ENCODE measurements around the gene ARMC2. TPM values are rescaled to one million over a fixed set of nuclear protein-coding genes. Genes with fewer than 3 reads are reported as not detected.

ARMC2 gene
- total and polyA plus RNA-seq, 2 donors (not counting 3 experiments of a cell fraction or from before 2014, with no cell fraction given): 1.7 to 3.7 TPM

DNA sequence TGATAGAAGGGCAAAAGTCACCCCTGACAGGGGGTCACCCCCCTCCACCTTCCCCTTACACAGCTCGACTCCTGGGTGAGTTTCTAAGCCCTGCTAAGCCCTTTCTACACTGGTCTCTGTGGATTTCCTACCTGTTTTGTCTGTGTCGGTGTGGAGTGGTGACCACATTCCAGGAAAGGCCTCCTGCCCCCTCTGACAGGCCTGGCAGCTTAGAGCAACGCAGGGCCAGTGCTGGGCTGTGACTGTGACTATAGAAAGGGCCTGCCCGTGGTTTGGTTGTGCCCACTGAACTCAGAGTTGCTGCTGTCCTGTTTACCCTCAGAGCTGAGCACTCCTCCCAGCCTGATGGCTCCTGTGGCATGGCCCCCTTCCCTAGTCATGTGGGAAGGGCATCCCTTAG is 109.0 kb downstream of the ARMC2 start:
- Histone ChIP-seq H3K9me1 (replicated peaks; ENCODE audit: control insufficient read depth, extremely low read depth, insufficient read depth, low read length) (no peaks in the 10 kb centered on the region), H3K79me2 (ENCODE audit: control insufficient read depth, insufficient read depth, low read length) (no peaks in the 10 kb centered on the region), H3K36me3 (ENCODE audit: control insufficient read depth in 2 of 2, extremely low read depth in 1 of 2, insufficient read depth in 2 of 2, low read length in 2 of 2) (no peaks in the 10 kb centered on the region), H3K27ac (ENCODE audit: insufficient read depth, low read depth, low read length) (no peak overlapping the region), H3K4me2 (ENCODE audit: insufficient read depth, low read length) (no peak overlapping the region), H3K9me3 (replicated peaks; ENCODE audit: control insufficient read depth, insufficient read depth, low read length) (no peaks in the 10 kb centered on the region), H3K27me3 (ENCODE audit: control insufficient read depth in 2 of 2, insufficient read depth in 2 of 2, low read length in 2 of 2) (no peaks in the 10 kb centered on the region), H3K9ac (replicated peaks; ENCODE audit: extremely low read depth, insufficient read depth, low read length) (no peak overlapping the region), H3K4me3 (replicated peaks in 1 of 3; ENCODE audit: insufficient read depth in 1 of 3, low read depth in 1 of 3, low read length in 3 of 3) (no peak overlapping the region), H2AFZ (ENCODE audit: low read depth, low read length) (no peak overlapping the region), H4K20me1 (replicated peaks; ENCODE audit: control insufficient read depth, extremely low read depth, insufficient read depth, low read length) (no peaks in the 10 kb centered on the region), H3K4me1 (ENCODE audit: control insufficient read depth, extremely low read depth, insufficient read depth, low read length) (no peaks in the 10 kb centered on the region)
- TF ChIP-seq FOS (IDR thresholded peaks at IDR 0.05; ENCODE audit: borderline replicate concordance, insufficient read depth, low read length) (no peak), MYC (IDR thresholded peaks at IDR 0.05; ENCODE audit: low read depth, low read length) (no peak), JUN (IDR thresholded peaks at IDR 0.05; ENCODE audit: borderline replicate concordance, insufficient read depth, insufficient read length, low read depth) (no peak), MAX (IDR thresholded peaks at IDR 0.05; ENCODE audit: insufficient read depth, insufficient read length) (no peak), GATA2 (IDR thresholded peaks at IDR 0.05; ENCODE audit: insufficient read depth, insufficient read length, low read depth, low read length) (no peak), POLR2AphosphoS5 (IDR thresholded peaks at IDR 0.05; ENCODE audit: insufficient read depth, low read depth, low read length) (no peak), EZH2 (IDR thresholded peaks at IDR 0.05; ENCODE audit: borderline replicate concordance, low read depth, low read length, severe bottlenecking) (no peak), POLR2A (IDR thresholded peaks at IDR 0.05; ENCODE audit: low read depth, low read length) (no peak)
- TF ChIP-seq, protein P1, sequence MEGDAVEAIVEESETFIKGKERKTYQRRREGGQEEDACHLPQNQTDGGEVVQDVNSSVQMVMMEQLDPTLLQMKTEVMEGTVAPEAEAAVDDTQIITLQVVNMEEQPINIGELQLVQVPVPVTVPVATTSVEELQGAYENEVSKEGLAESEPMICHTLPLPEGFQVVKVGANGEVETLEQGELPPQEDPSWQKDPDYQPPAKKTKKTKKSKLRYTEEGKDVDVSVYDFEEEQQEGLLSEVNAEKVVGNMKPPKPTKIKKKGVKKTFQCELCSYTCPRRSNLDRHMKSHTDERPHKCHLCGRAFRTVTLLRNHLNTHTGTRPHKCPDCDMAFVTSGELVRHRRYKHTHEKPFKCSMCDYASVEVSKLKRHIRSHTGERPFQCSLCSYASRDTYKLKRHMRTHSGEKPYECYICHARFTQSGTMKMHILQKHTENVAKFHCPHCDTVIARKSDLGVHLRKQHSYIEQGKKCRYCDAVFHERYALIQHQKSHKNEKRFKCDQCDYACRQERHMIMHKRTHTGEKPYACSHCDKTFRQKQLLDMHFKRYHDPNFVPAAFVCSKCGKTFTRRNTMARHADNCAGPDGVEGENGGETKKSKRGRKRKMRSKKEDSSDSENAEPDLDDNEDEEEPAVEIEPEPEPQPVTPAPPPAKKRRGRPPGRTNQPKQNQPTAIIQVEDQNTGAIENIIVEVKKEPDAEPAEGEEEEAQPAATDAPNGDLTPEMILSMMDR (IDR thresholded peaks at IDR 0.05; ENCODE audit: extremely low read depth in 1 of 2, insufficient read depth in 1 of 2, low read depth in 1 of 2, low read length in 2 of 2): no peak
- FAIRE-seq: no peak
- no peak for DNase-seq (ENCODE audit: low read depth, low spot score)
- CTCF ChIA-PET: no interaction called here
- dilution Hi-C loops (cut with MboI; ENCODE audit: extremely low pct_ligation_motif_present, low sequenced_read_pairs): no loop called here
- intact Hi-C loops (cut with micrococcal nuclease): no loop called here
- POLR2A ChIA-PET: no interaction called here
- BruUV-seq (replicated peaks): no TSS peak
